HCT116 (cell line): Measurements from ENCODE around the gene PKDCC. TPM values are rescaled to one million over a fixed set of nuclear protein-coding genes. Genes with fewer than 3 reads are reported as not detected.

ENCODE experiments used
- ATAC-seq: fragments of 200-7000 bp; cut with Tn5 transposase; 2 replicates; pipeline ENCODE4 v1.9.1; 2020; ENCODE audit warnings: mild to moderate bottlenecking, moderate library complexity
- BruUV-seq: library from RNA; stranded (reverse); fragments of 400-500 nt; replicated peaks from 2 replicates; lab custom pipeline; 2021; lab: Mats Ljungman, UMichigan
- CTCF ChIA-PET: fragments of 300-600 bp; sonication (Branson Sonifier 250); formaldehyde crosslinking; loops from one replicate; lab custom pipeline; 2021; ENCODE audit warnings: antibody characterized with exemption; lab: Charles Lee
- POLR2A ChIA-PET: fragments of 300-600, 350-600 bp; sonication (Branson Sonifier 250); formaldehyde crosslinking; loops from one replicate; lab custom pipeline; 2021; ENCODE audit warnings: antibody characterized with exemption; lab: Charles Lee
- RAD21 ChIA-PET, 2 experiments: fragments of 300-600 bp; sonication (Branson Sonifier 250); formaldehyde crosslinking; loops; one replicate each; lab custom pipeline; 2023; ENCODE audit warnings: low total read pairs in 2 of 2; ENCODE audit not compliant: uncharacterized antibody in 2 of 2, unreplicated experiment in 2 of 2, low non-redundant PET in 1 of 2; lab: Charles Lee
- DNase-seq: peaks from one replicate; pipeline ENCODE4 v3.0.0-alpha.2; 2010; ENCODE audit warnings: low read depth, low spot score
- H2AFZ ChIP-seq: fragments of 200-600 bp; shearing (Covaris generic), sonication (generic); 2 replicates; pipeline ENCODE4 v1.6.1; 2017; ENCODE audit warnings: low read depth, mixed run types, mixed read lengths, antibody characterized with exemption, low read length; ENCODE audit not compliant: poor library complexity, severe bottlenecking
- H3K27ac ChIP-seq: 2 replicates; pipeline ENCODE4 v1.5.1; 2012; ENCODE audit warnings: low read depth, low read length
- H3K27me3 ChIP-seq: fragments of 200-600 bp; sonication (generic); 2 replicates; pipeline ENCODE4 v1.6.1; 2016; ENCODE audit warnings: mixed run types, low read length, mixed read lengths; ENCODE audit not compliant: insufficient read depth
- H3K36me3 ChIP-seq, 2 experiments: fragments of 200-500 bp in 1 of 2; fragments of 200-600 bp in 1 of 2; sonication (Bioruptor generic) in 1 of 2; sonication (generic) in 1 of 2; 2 replicates each; pipeline versions ENCODE4 v1.5.1 to v1.6.1; 2014 to 2016; ENCODE audit warnings: low read length in 2 of 2, inconsistent platforms in 1 of 2, mixed read lengths in 1 of 2, mixed run types in 1 of 2; ENCODE audit not compliant: insufficient read depth in 2 of 2, control insufficient read depth in 1 of 2
- H3K4me1 ChIP-seq, 2 experiments: fragments of 200-600 bp in 1 of 2; sonication (generic) in 1 of 2; 2 replicates each; pipeline versions ENCODE4 v1.5.1 to v1.6.1; 2012 to 2017; ENCODE audit warnings: low read length in 2 of 2, inconsistent platforms in 1 of 2, mild to moderate bottlenecking in 1 of 2, mixed read lengths in 1 of 2, mixed run types in 1 of 2, moderate library complexity in 1 of 2; ENCODE audit not compliant: insufficient read depth in 2 of 2, control insufficient read depth in 1 of 2
- H3K4me2 ChIP-seq: fragments of 200-600 bp; sonication (generic); 2 replicates; pipeline ENCODE4 v1.6.1; 2017; ENCODE audit warnings: mixed run types, low read length, mixed read lengths
- H3K4me3 ChIP-seq, 2 experiments: fragments of 200-600 bp in 1 of 2; sonication (generic) in 1 of 2; replicated peaks in 1 of 2; 2 replicates each; pipeline ENCODE4 v1.5.1; 2011 to 2016; ENCODE audit warnings: low read length in 2 of 2, control low read depth in 1 of 2, low read depth in 1 of 2, mild to moderate bottlenecking in 1 of 2, mixed read lengths in 1 of 2, mixed run types in 1 of 2
- H3K79me2 ChIP-seq: fragments of 200-600 bp; sonication (generic); 2 replicates; pipeline ENCODE4 v1.6.1; 2017; ENCODE audit warnings: mild to moderate bottlenecking, mixed run types, low read length, moderate library complexity, mixed read lengths; ENCODE audit not compliant: insufficient read depth
- H3K9ac ChIP-seq: fragments of 200-600 bp; sonication (generic); 2 replicates; pipeline ENCODE4 v1.6.1; 2016; ENCODE audit warnings: low read length, mixed read lengths
- H3K9me2 ChIP-seq: fragments of 200-600 bp; sonication (generic), shearing (Covaris generic); 2 replicates; pipeline ENCODE4 v1.6.1; 2017; ENCODE audit warnings: mixed run types, mild to moderate bottlenecking, moderate library complexity; ENCODE audit not compliant: insufficient read depth
- H3K9me3 ChIP-seq, 2 experiments: fragments of 200-500 bp in 1 of 2; fragments of 200-600 bp in 1 of 2; sonication (Bioruptor generic) in 1 of 2; sonication (generic) in 1 of 2; 2 replicates each; pipeline ENCODE4 v1.6.1; 2014 to 2017; ENCODE audit warnings: low read length in 2 of 2, mixed read lengths in 2 of 2, inconsistent platforms in 1 of 2, low read depth in 1 of 2, mild to moderate bottlenecking in 1 of 2, mixed run types in 1 of 2, moderate library complexity in 1 of 2; ENCODE audit not compliant: control insufficient read depth in 1 of 2, insufficient read depth in 1 of 2
- H4K20me1 ChIP-seq: fragments of 200-600 bp; sonication (generic), shearing (Covaris generic); 2 replicates; pipeline ENCODE4 v1.6.1; 2017; ENCODE audit warnings: mixed run types, mild to moderate bottlenecking, moderate library complexity; ENCODE audit not compliant: insufficient read depth
- EGR1 ChIP-seq: IDR thresholded peaks from 2 replicates; pipeline ENCODE4 v1.6.1; 2012; ENCODE audit warnings: low read depth
- ELF1 ChIP-seq: IDR thresholded peaks from 2 replicates; pipeline ENCODE4 v1.6.1; 2012; ENCODE audit warnings: low read depth, borderline replicate concordance
- EZH2phosphoT487 ChIP-seq: fragments of 200-600 bp; IDR thresholded peaks from 2 replicates; pipeline ENCODE4 v1.6.1; 2018; ENCODE audit warnings: antibody characterized with exemption, borderline replicate concordance
- MAX ChIP-seq: IDR thresholded peaks from 2 replicates; pipeline ENCODE4 v1.6.1; 2012
- SIN3A ChIP-seq: IDR thresholded peaks from 2 replicates; pipeline ENCODE4 v1.6.1; 2012; ENCODE audit warnings: low read depth
- SP1 ChIP-seq: IDR thresholded peaks from 2 replicates; pipeline ENCODE4 v1.6.1; 2012; ENCODE audit warnings: low read depth
- TCF7L2 ChIP-seq: IDR thresholded peaks from 2 replicates; pipeline ENCODE4 v1.7.0; 2011; ENCODE audit warnings: borderline replicate concordance, inconsistent platforms; ENCODE audit not compliant: insufficient read depth, insufficient read length; ENCODE audit errors: extremely low read depth
- ZNF274 ChIP-seq: fragments of 200-500 bp; sonication (Bioruptor generic); IDR thresholded peaks from 2 replicates; pipeline ENCODE4 v1.6.1; 2014; ENCODE audit warnings: mild to moderate bottlenecking, low read depth, low read length, inconsistent platforms
- intact Hi-C: fragments of 100-400 bp; cut with micrococcal nuclease; formaldehyde crosslinking; loops from 2 replicates; pipeline ENCODE4 v1.10.0; 2022
- total RNA-seq: library from RNA; stranded (reverse); gene quantifications from one replicate; pipeline ENCODE4 v1.2.1, GENCODE V29; 2021; ENCODE audit not compliant: unreplicated experiment
- TF ChIP-seq, protein P1 (sequence below): IDR thresholded peaks from 2 replicates; pipeline ENCODE4 v1.6.1; 2012
- TF ChIP-seq, protein P2 (sequence below): IDR thresholded peaks from 2 replicates; pipeline ENCODE4 v1.6.1; 2011; ENCODE audit warnings: mild to moderate bottlenecking, low read length, moderate library complexity; ENCODE audit not compliant: insufficient replicate concordance; ENCODE audit errors: extremely low read depth

Gene PKDCC
- total RNA-seq, 1 experiment from 2014 or later, result 0.84 TPM

DNA sequence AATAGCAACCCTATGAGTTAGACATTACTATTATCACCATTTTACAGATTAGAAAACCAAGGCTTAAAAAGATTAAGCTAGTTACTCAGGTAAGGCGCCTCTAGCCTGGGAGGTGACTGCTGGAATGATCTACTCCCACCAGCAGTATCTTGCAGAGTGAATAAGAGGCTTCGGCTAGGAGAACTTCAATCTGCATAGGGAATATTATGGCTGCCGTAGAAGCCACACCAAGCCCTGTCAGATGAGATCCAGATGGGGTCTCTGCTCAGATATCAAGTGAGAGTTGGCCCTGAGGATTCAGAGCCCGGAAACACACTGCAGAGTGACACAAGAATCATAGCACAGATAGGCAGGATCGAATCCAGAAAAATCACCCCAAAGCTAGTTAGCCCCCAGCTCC, 21.5 kb upstream of the PKDCC start:
- no peak overlapping the region for H3K9ac ChIP-seq
- H3K27me3 ChIP-seq, result peaks cover 5% of the 10 kb centered on the region; the same call in 1 of the 2 replicates
- H3K9me2 ChIP-seq, result no peaks in the 10 kb centered on the region
- intact Hi-C loops, result no loop called here
- H4K20me1 ChIP-seq, result no peaks in the 10 kb centered on the region
- H3K9me3 ChIP-seq, result no peaks in the 10 kb centered on the region
- no peak overlapping the region for H3K27ac ChIP-seq
- no peak overlapping the region for H2AFZ ChIP-seq
- H3K4me2 ChIP-seq, result no peak overlapping the region
- POLR2A ChIA-PET, result no interaction called here
- ATAC-seq, result no peak
- H3K79me2 ChIP-seq, result no peaks in the 10 kb centered on the region
- CTCF ChIA-PET, result no interaction called here
- no peaks in the 10 kb centered on the region for H3K4me1 ChIP-seq
- H3K4me3 ChIP-seq, result no peak overlapping the region
- DNase-seq, result no peak
- RAD21 ChIA-PET, result no interaction called here
- BruUV-seq, result no TSS peak
- H3K36me3 ChIP-seq, result no peaks in the 10 kb centered on the region
- TF ChIP-seq SIN3A (no peak), EGR1 (no peak), ZNF274 (no peak)

GRCh38 chr2:42028571-42029148, 19.2 kb upstream of the PKDCC start:
- Histone ChIP-seq H3K9me2 (no peaks in the 10 kb centered on the region), H3K4me3 (no peak overlapping the region), H3K9ac (no peak overlapping the region), H3K79me2 (no peaks in the 10 kb centered on the region), H3K4me2 (no peak overlapping the region), H3K9me3 (no peaks in the 10 kb centered on the region), H3K4me1 (no peaks in the 10 kb centered on the region), H2AFZ (no peak overlapping the region), H3K27me3 (0 out of 2 replicates have a peak, but pooled peaks cover 3% of the 10 kb centered on the region), H4K20me1 (no peaks in the 10 kb centered on the region), H3K27ac (no peak overlapping the region), H3K36me3 (no peaks in the 10 kb centered on the region)
- ATAC-seq (no peak), DNase-seq (no peak)
- intact Hi-C loops, result no loop called here
- TF ChIP-seq, protein P1, sequence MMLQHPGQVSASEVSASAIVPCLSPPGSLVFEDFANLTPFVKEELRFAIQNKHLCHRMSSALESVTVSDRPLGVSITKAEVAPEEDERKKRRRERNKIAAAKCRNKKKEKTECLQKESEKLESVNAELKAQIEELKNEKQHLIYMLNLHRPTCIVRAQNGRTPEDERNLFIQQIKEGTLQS, result no peak
- no peak for TF ChIP-seq TCF7L2
- no peak for TF ChIP-seq MAX
- TF ChIP-seq SIN3A, result no peak
- no peak for TF ChIP-seq EZH2phosphoT487
- TF ChIP-seq SP1, result no peak
- TF ChIP-seq ELF1, result no peak
- TF ChIP-seq EGR1, result no peak
- TF ChIP-seq, protein P2, sequence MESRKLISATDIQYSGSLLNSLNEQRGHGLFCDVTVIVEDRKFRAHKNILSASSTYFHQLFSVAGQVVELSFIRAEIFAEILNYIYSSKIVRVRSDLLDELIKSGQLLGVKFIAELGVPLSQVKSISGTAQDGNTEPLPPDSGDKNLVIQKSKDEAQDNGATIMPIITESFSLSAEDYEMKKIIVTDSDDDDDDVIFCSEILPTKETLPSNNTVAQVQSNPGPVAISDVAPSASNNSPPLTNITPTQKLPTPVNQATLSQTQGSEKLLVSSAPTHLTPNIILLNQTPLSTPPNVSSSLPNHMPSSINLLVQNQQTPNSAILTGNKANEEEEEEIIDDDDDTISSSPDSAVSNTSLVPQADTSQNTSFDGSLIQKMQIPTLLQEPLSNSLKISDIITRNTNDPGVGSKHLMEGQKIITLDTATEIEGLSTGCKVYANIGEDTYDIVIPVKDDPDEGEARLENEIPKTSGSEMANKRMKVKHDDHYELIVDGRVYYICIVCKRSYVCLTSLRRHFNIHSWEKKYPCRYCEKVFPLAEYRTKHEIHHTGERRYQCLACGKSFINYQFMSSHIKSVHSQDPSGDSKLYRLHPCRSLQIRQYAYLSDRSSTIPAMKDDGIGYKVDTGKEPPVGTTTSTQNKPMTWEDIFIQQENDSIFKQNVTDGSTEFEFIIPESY, result no peak
- ChIA-PET RAD21 (interaction anchor here in 1 of 2 experiments (0.9 kb wide), 1 partner anchor 71 kb away, joined by 3 read pairs; no protein-coding TSS in a partner anchor), POLR2A (no interaction called here), CTCF (no interaction called here)
- no TSS peak for BruUV-seq
